GM19324 (cell line): ENCODE results near the gene ARHGAP32.
A peak's percentile ranks its signal among the peaks of the same experiment; 100 is the strongest.
"Not testable (repeated sequence)": the region's sequence is repeated elsewhere in the genome, so short reads cannot be mapped to it uniquely, and the experiment has no call there.

Source experiments
- ATAC-seq: cut with Tn5 transposase; IDR thresholded peaks from one replicate; pipeline ENCODE4 v1.9.1; 2021; ENCODE audit warnings: mild to moderate bottlenecking, moderate library complexity; ENCODE audit not compliant: unreplicated experiment, low FRiP score

ARHGAP32 gene

GRCh38 chr11:129041611-129042018, 150.5 kb downstream of the ARHGAP32 start:
- ATAC-seq = no peak

GRCh38 chr11:129040934-129041333, 151.2 kb downstream of the ARHGAP32 start:
- no peak for ATAC-seq

- no peak for ATAC-seq
These were observed 156.9 kb downstream of the ARHGAP32 start for GRCh38 chr11:129035244-129035643.

GRCh38 chr11:129034001-129034400, 158.1 kb downstream of the ARHGAP32 start:
- no peak for ATAC-seq

- no peak for ATAC-seq
These were observed 168.0 kb downstream of the ARHGAP32 start for GRCh38 chr11:129023968-129024676.

- ATAC-seq = no peak
These were observed 170.8 kb downstream of the ARHGAP32 start for GRCh38 chr11:129021295-129021694.

GRCh38 chr11:129018991-129019390, 173.1 kb downstream of the ARHGAP32 start:
- no peak for ATAC-seq

GRCh38 chr11:129018126-129018525, 174.0 kb downstream of the ARHGAP32 start:
- no peak for ATAC-seq

GRCh38 chr11:129013737-129014475, 178.2 kb downstream of the ARHGAP32 start:
- no peak for ATAC-seq

GRCh38 chr11:129012880-129013279, 179.2 kb downstream of the ARHGAP32 start:
- no peak for ATAC-seq

GRCh38 chr11:129006161-129006560, 186.0 kb downstream of the ARHGAP32 start:
- no peak for ATAC-seq

- ATAC-seq = not testable (repeated sequence)
These were observed 193.0 kb downstream of the ARHGAP32 start for GRCh38 chr11:128999165-128999564.

GRCh38 chr11:128988242-128988970, 203.7 kb downstream of the ARHGAP32 start:
- no peak for ATAC-seq

- ATAC-seq = no peak
These were observed 206.2 kb downstream of the ARHGAP32 start for GRCh38 chr11:128985880-128986279.

- no peak for ATAC-seq
These were observed 209.1 kb downstream of the ARHGAP32 start for GRCh38 chr11:128983023-128983422.

GRCh38 chr11:128981254-128981653, 210.9 kb downstream of the ARHGAP32 start:
- ATAC-seq = no peak

- ATAC-seq = no peak
These were observed 221.4 kb downstream of the ARHGAP32 start for GRCh38 chr11:128970598-128971190.

- ATAC-seq = no peak
These were observed 223.2 kb downstream of the ARHGAP32 start for GRCh38 chr11:128968916-128969315.

- no peak for ATAC-seq
These were observed 224.5 kb downstream of the ARHGAP32 start for GRCh38 chr11:128967578-128967977.

- peak; percentile 95 for ATAC-seq
These were observed 226.6 kb downstream of the ARHGAP32 start for GRCh38 chr11:128965485-128965884.

GRCh38 chr11:128964463-128964930, 227.6 kb downstream of the ARHGAP32 start:
- no peak for ATAC-seq
